OCI-M2 (cell line): ENCODE results near the gene SUSD6.

Source experiments
- DNase-seq: peaks from one replicate; lab custom pipeline; 2025; ENCODE audit not compliant: unreplicated experiment; lab: John Stamatoyannopoulos, UW

Gene SUSD6

DNA sequence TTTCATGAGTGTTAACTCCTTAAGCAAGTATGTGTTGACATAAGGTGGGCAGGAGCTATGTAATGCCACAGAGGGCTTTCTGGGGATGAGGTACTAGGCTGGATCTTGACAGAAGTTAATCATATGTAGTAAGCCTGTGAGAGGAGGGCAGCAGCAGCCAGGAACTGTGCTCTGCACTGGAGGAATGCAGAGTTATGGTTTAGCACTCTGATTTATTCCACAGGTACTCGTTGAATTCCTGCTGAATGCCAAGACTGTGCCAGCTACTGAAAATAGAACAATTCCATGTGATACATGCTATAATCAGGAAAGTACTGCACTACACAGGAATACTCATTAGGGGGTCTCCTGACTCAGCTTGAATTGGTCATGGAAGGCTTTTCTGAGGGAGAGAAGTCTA, 58.7 kb downstream of the SUSD6 start:
- no peak for DNase-seq

DNA sequence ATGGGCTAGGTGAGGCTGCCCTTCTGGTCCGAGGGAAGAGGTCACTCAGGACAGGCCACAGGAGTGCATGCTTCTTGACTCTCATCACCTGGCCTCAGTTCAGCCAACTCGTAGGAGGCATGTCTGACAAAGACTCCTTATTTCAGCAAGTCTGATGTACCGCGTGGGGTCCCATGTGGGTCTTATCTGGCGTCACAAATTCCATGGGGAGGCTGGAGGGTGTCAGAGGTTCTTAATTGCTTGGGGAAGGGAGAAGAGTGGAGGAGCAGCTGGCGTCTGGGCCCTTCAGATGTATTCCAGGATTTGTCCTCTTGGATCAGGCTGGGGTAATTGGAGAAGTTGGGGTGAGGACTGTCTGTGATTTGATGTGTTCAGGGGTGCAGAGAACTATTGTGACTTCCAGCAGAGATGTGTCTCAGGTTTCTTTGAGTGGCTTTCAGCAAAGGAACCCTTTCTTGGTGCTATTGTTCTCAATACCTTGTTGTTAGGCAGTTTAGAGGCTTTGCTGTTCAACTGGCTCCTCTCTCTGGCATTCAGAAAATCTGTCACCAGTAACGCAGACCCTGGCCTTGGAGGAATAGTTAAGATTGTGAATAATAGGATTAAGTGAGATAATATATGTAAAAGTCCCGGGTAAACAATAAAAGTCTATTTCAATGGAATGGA, 60.1 kb downstream of the SUSD6 start:
- no peak for DNase-seq

DNA sequence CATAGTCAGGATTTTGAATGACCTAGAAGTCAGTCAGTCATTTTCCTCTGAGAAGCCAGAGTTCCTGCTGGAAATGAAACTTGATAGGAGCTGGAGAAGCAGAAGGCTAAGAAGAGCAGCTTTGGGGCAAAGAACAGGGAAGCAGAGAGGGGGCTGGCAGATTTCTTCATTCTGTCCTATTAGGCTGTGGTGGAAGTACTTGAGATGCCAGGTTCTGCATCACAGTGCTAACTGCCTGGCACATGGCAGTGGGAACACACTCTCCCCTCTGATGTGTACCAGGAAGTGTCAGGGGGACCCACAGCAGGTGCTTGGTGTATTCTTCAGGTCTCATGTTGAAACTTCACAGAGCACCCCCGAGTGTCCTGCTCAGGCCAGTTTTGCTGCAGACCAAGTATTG, 61.0 kb downstream of the SUSD6 start:
- DNase-seq = no peak

DNA sequence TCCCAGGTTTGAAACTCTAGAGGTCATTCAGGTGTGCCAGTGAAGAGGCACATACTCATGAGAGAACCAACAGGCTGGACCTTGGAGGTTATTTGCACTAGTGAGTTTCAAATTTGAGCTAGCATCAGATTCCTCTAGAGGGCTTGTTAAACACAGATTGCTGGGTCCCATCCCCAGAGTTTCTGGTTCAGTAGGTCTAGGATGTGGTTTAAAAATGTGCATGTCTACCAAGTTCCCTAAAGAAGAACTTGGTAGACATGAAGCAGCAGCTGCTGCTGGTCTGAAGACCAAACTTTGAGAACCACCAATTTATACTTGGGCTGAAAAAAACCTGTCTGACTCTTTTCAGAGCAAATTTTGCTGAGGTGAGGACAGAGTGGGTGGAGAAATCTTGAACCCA, 61.7 kb downstream of the SUSD6 start:
- no peak for DNase-seq

DNA sequence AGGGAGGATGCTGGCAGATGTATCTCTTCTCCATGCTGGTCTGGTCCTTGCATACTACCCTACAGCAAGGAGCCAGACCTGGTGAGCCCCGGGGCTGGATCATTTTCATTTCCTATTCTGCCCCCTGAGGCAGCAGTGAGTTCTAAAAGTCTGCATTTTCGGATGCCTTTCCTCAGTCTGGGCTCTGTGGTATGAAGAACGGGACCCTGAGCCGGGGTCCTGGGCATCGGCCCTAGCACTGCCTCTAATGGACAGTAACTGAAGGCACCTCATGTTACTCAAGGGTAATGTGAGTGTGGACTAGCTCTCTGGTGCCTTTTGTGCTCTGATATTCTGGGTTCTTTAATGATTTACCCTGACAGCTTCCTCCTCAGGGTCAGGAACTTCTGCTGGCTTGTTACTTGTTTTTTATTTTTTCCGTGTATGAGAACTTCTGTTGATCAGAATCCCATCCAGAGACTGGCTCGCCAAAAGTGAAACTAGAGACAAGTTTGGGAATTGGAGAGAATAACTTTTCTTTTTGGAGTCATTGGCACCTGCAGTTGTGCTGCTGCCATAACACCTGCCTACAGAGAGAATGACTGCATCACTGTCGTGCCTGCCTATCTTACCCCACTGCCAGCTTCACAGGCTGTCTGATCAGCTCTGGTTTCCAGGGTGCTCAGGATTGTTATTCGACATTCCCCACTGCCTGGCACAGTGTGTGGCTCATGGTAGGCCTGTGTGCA, 62.3 kb downstream of the SUSD6 start:
- no peak for DNase-seq

DNA sequence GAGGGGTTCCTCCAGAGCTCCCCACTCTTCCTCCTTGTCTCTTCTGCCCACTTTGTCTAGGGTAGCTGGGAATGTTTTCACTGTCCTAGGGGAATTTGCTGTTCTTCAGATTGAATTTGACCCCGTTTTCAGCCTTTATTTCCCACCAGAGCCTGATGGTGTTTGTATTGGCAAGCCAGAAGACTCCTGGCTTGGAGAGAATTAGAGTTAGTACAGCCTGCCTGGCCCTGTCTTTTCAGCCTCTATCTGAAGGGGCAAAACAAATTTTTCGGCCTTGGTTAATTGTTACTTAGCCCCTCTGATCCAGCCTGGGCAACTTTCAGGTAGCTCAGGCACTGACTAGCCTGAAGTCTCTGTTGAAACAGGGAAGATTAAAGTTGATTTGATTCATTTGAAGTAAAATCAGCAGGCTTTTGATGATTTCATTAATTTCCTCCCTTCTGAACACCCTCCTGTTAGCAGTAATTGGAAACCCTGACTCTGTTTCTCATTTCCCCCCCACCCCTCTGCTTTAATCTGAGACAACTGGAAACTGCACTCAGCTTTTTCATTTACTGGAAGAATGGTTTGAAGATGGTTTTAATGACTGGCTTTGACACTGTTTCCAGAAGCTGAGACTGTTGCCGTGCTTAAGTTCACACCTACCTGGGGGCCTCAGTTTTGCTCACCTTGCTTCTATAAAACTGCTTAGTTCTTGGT, 63.3 kb downstream of the SUSD6 start:
- no peak for DNase-seq

DNA sequence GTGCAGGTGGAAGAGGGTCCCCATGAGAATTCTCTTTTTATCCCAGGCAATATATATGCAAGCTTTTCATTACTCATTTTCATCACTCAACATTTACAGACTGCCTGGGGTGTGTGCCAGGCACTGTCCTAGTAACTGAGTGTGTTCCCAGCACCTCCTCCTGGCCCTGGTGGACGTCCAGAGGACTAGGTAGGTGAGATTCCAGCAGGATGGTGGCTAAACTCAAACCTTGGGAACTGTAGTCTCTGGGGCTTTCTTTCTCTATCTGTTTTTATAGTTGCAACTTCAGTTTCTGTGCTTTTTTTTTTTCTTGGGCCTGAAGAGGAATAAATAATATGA, 63.8 kb downstream of the SUSD6 start:
- DNase-seq = no peak

DNA sequence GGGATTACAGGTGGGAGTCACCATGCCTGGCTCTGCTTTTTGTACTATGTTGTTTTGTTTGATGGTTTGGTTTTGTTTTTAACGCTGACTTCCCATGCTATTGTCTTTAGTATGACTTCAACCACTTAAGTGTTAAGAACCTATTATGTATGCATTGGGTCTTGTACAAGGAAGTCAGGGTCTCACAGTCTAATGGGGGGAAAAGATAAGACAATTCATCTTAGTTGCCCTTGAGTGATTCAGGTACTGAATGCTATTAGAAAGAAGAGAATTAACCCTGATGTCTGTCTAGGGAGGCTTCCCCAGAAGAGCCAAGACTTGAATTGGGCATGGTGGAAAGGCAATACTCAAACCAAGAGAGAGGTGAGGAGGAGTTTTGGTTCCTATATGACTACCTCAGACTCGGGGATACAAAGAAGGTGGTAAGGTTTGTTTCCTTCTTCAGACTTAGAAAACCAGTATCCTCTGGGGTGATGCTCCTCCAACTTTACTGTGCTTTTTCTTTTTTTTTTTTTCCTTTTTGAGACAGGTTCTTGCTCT, 64.6 kb downstream of the SUSD6 start:
- no peak for DNase-seq

DNA sequence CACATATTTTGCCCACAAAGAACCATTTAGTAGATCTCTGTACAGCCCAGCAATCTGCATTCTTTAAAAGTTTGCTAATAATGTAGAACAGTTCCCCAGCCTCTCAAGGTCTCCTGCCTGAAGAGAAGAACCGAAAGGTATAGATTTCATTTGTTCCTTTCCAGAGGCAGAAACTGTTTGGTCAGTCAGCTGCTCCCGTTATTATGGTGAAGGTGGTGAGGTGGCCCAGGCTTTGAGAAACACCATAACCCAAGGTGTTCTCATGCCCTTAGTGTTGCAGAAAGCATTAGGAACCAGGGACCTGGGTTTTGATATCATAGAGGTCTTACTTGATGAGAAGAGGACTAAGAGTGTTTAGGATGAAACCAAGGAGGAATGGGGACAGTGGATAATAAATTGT, 65.3 kb downstream of the SUSD6 start:
- DNase-seq = no peak

DNA sequence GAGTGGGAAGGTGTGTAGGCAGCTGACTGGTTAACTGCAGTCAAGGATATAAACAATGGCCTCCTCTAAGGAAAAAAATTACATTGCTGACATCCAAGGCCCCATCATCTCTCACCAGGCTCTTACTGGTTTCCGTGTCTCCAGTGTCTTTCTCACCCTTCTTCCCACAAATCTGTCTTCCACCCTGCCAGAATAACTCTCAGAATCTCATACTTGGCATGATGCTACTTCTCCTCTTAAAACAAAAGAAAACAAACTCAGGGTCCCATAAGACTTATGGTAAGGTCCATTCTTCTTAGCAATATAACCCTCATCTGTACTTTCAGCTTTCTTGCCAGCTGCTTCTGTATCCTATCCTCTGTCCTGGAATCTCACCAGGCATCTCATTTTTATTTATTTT, 68.9 kb downstream of the SUSD6 start:
- no peak for DNase-seq

DNA sequence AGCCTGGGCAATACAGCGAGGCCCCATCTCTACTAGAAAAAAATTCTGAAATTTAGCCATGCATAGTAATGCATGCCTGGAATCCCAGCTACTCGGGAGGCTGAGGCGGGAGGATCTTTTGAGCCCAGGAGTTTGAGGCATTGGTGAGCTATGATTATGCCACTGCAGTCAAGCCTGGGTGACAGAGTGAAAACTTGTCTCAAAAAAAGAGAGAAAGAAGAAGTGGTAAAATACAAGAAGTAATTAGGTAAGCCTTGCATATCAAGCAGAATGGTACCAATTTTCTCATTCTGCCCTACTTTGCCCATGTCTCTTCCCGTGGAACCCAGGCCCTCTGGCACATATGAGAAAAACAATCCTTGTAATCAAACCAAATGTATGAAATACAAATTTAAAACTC, 70.7 kb downstream of the SUSD6 start:
- DNase-seq = no peak

DNA sequence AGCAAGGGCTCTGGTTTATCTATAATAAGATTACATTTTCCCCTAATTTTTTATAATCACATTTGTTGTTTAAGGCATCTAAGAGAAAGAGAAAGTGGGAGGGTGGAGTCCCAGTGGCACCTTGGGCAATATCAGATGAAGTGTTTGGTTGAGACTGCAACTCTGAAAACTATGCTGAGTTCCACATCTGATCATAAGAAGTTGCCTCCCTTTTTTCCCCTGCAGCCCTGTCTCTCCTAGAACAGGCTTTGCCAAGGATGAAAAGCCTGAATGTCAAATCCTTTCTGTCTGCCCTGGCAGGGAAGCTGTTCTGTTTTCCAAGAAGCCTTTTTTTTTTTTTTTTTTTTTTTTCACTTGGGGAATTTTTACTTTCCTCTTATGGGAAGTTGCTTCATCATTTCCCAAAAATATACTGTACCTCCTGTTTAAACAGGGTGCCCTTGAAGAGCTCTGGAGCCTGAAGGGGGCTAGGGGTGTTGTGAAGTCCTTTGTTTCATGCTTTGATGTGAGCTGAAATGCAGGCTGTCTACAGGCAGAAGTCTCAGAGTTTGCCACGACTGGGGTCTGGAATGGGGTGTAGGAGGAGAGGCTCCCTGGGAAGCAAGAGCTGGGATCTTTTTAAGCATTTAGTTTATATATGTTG, 71.3 kb downstream of the SUSD6 start:
- DNase-seq = no peak

DNA sequence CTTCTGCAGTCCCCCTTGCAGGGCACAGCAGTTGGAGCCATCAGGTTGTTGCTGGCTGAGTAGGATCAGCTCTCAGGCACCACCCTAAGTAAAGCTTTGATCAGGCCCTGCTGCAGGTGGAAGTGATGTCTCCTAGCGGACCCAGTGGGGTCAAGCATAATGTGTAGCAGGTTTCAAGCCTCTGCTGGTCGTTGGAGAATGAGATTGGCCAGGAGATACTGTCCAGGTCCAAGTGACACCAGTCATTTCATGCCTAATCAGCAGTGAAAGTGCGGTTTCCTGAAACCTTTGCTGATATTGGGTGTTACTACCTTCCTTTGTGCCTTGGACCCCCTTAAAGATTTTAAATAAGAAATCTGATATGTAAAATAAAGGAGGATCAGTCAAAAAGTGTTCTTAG, 72.6 kb downstream of the SUSD6 start:
- no peak for DNase-seq

DNA sequence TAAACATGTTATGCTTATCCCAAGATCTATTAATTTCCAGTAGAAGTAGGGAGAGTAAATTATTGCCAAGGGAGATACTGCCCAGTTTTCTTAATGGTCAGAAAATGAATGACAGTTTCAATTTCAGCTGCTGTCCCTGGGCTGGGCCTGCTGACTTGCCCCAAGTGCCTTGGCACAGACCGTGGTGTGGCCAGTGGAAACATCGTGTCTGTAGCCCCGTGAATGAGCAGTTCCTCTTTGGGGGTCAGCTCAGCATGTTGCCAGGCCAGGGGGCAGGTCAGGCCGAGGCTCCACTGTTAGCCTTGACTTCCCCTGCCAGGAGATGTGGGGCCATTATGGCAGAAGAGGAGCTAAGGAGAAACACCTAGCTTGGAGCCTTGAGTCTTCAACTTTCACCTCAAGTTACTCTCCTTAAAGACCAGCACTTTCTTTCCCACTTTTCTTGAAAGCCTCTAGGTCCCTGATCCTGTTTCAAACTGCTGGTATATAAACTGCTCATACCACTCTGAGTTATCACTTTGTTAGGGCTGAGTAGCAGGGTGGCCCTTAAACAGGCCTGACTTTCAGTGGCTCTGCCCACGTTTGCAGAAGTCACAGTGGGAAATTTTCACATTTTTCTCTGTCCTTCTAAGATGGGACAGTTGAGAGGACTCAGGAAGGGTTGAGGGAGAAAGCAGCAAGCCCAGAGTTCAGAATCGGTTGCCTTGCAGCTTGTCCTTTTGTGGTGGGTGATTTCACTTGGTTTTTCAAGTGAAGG, 73.2 kb downstream of the SUSD6 start:
- no peak for DNase-seq

DNA sequence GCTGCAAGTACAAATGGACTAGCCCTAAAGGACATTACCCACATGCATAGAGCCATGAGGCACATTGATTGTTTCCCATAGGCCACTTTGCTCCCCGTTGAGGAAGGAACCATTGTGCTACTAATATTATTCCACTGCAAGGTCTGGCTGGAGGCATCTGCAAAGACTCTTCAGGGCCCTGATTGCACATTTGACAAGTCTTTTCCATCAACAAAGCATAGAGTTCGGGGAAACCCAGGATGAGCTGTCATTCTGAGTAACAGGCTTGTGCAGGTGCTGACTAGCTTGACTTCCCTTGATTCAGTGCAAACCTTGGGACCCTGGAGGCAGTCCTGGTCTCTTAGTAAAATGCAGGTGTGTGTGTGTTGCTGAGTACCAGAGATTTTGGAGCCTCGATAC, 73.8 kb downstream of the SUSD6 start:
- no peak for DNase-seq

DNA sequence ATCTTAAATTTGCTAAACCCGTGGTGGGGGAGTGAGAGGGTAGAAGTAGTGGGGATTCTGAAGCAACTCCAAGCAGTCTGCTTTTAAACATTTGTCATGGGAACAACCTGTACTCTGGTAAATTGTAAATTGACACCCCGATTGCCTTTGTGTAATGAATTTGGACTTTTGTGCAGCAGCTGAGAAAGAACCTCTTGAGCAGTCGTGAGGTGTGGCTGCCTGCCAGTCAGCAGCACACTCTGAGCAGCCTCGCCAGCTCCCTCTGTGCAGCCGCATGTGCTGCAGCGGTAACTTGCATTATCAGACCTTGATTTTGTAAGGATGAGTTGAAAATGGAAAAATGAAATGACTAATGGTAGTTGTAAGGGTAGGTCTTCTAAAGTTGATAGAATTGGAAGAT, 74.3 kb downstream of the SUSD6 start:
- no peak for DNase-seq

DNA sequence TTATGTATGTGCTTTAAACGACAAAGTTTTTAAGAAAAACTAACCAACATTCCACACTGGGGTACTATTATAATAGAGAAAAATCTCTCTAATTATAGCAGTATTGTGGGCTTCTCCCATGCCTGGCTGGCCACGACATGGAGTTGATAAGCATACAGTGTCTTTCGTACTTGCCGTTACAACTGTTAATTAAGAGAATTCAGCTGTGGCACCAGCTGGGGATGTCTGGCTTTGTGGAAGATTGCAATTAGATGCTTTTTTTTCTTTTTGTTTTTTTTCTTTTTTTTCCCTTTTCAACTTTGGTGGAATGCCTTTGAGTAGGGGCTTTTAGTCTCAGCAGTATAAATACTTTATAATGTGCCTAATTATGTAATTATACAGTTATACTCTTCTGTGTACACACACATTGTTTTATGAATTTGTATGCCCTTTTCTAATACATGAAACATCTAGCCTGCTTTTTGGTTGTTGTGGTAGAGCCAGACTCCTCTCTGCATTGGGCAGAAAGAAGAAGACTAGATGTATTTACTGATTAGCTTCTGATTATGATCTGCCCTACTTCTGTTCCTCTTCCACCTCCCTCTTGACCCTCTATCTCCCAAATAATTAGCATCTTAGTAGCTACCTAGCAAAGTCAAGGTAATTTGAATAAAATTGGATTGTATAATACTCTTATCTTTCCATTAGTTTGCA, 76.4 kb downstream of the SUSD6 start:
- no peak for DNase-seq

DNA sequence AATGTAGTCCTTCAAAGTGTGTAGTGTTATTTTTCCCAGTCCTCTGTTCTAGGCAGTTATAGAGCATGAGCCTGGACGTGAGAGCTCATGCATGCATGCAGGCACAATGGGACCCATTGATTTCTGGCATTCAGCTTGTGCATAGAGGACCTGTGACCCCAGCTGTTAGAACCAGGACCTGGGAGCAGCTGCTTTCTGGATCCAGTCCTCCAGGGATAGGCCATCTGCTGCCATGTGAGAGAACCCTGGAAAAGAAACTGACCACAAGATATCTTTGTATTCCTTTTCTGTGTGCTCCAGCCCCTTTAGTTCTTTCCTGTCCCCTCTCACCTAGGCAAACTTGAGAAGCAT, 76.9 kb downstream of the SUSD6 start:
- DNase-seq = no peak

DNA sequence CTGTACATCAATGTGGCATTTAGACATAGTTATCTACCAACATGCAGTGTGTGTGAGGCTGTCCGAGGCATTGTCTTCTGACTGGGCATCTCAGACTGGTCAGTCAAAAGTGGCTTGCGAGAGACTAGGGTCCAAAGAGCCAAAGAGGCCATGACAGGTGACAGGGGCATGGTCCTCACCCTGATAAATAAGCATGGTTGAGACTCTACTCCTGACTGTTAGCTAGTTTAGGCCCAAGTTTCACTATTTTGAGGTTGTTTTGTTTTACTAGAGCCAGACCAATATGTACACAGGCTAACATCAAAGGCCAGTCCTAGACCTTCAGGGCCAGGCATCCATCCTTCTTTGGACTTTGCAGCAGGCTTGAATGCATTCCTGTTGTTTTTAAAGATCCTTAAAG, 78.6 kb downstream of the SUSD6 start:
- no peak for DNase-seq

DNA sequence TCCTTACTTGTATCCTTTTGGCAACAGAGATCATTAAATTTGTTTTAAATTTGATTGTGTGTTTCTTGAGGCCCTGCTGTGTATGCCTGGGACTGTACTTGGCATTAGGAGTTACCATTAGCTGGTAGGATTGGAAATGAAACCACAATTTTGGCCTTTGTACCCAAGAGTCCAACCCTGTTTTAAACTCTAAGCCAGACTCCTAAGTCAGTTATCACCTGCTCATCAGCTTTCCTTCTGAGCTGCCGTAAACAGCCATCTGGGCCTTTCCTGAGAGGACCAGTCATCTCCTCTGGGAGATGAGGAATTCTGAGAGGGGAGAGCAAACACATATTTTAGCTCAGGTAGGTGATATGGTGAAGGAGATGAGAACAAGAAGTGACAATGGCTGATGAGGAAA, 81.2 kb downstream of the SUSD6 start:
- DNase-seq = no peak

DNA sequence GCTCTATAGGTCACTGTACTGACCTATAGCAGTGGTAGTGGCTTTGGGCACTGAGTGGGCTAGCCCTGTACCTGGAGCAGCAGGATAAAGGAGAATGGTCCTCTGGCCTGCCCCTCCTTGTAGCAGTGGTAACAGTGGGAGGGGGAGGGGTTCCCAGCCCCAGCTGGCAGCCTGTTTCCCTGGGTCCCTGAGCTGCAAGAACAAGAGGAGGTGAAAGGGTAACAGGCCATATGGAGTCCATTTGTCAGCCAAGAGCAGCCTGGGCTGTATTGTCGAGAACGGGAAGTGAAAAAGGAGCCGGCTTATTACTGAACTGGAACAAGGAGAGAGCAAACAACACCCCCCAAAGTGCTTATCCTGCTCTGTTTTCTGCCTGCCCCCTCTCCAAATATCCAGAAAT, 81.7 kb downstream of the SUSD6 start:
- DNase-seq = no peak
